K562 (cell line): Measurements from ENCODE around the gene R3HDM2. TPM values are rescaled to one million over a fixed set of nuclear protein-coding genes. Genes with fewer than 3 reads are reported as not detected.
A peak's percentile ranks its signal among the peaks of the same experiment; 100 is the strongest.

Experiments used
- ATAC-seq: fragments of 200-7000 bp; cut with Tn5 transposase; 3 replicates; pipeline ENCODE4 v1.9.1; 2020; ENCODE audit warnings: moderate library complexity
- BruUV-seq: library from RNA; stranded (reverse); fragments of 400-500 nt; replicated peaks from 2 replicates; lab custom pipeline; 2021; lab: Mats Ljungman, UMichigan
- CTCF ChIA-PET: fragments of 300-600 bp; formaldehyde crosslinking; extraction: SDS; loops from one replicate; lab custom pipeline; 2021; ENCODE audit warnings: low intra/inter-chr PET ratio; lab: Yijun Ruan, JAX
- POLR2A ChIA-PET: fragments of 300-600, 350-650 bp; sonication (Branson Sonifier 250); formaldehyde crosslinking; extraction: SDS; loops from one replicate; lab custom pipeline; 2021; ENCODE audit warnings: antibody characterized with exemption, inconsistent platforms; lab: Yijun Ruan, JAX
- DNase-seq, 4 experiments: peaks; one replicate each; pipeline versions ENCODE4 v3.0.0 to v3.0.0-alpha.2; 2011 to 2018; ENCODE audit warnings: low spot score in 3 of 4, mixed read lengths in 3 of 4; ENCODE audit errors: extremely low read depth in 1 of 4
- FAIRE-seq: peaks from 2 replicates; lab custom pipeline; 2011; peaks lifted over from hg19 to GRCh38; lab: Jason Lieb, UNC
- H2AFZ ChIP-seq: 2 replicates; pipeline ENCODE4 v1.6.0; 2011; ENCODE audit warnings: low read depth, low read length, control low read depth, inconsistent platforms
- H3K27ac ChIP-seq: fragments of 200-600 bp; 3 replicates; pipeline ENCODE4 v1.8.0; 2011; ENCODE audit warnings: low read depth, mild to moderate bottlenecking, control low read depth, inconsistent platforms, low read length, moderate library complexity, mixed read lengths; ENCODE audit errors: extremely low read depth
- H3K27me3 ChIP-seq, 2 experiments: fragments of 300-600 bp in 1 of 2; 2 replicates in 1 of 2; 3 replicates in 1 of 2; pipeline versions ENCODE4 v1.6.0 to v1.8.0; 2011; ENCODE audit warnings: inconsistent platforms in 2 of 2, low read length in 2 of 2, mild to moderate bottlenecking in 1 of 2, mixed read lengths in 1 of 2, moderate library complexity in 1 of 2; ENCODE audit not compliant: control insufficient read depth in 2 of 2, insufficient read depth in 2 of 2
- H3K36me3 ChIP-seq: fragments of 300-600 bp; 3 replicates; pipeline ENCODE4 v1.8.0; 2011; ENCODE audit warnings: mild to moderate bottlenecking, low read length, inconsistent platforms; ENCODE audit not compliant: control insufficient read depth, insufficient read depth
- H3K4me1 ChIP-seq, 2 experiments: fragments of 200-600 bp in 1 of 2; replicated peaks in 1 of 2; 2 replicates in 1 of 2; 3 replicates in 1 of 2; pipeline versions ENCODE4 v1.5.1 to v1.8.0; 2011; ENCODE audit warnings: inconsistent platforms in 2 of 2, low read length in 2 of 2, mild to moderate bottlenecking in 1 of 2, mixed read lengths in 1 of 2, moderate library complexity in 1 of 2; ENCODE audit not compliant: control insufficient read depth in 2 of 2, insufficient read depth in 2 of 2
- H3K4me2 ChIP-seq: 2 replicates; pipeline ENCODE4 v1.6.1; 2011; ENCODE audit warnings: low read length, control low read depth, inconsistent platforms, mixed read lengths; ENCODE audit not compliant: insufficient read depth
- H3K4me3 ChIP-seq: fragments of 200-600 bp; sonication (generic), shearing (Covaris generic); 2 replicates; pipeline ENCODE4 v1.5.1; 2016; ENCODE audit warnings: control low read depth, inconsistent platforms
- H3K79me2 ChIP-seq: fragments of 200-600 bp; 3 replicates; pipeline ENCODE4 v1.8.0; 2011; ENCODE audit warnings: low read length, inconsistent platforms; ENCODE audit not compliant: control insufficient read depth, insufficient read depth
- H3K9ac ChIP-seq, 2 experiments: 2 replicates each; pipeline versions ENCODE4 v1.6.0 to v1.6.1; 2011; ENCODE audit warnings: low read depth in 2 of 2, low read length in 2 of 2, control low read depth in 1 of 2, inconsistent platforms in 1 of 2, mild to moderate bottlenecking in 1 of 2, mixed read lengths in 1 of 2; ENCODE audit not compliant: insufficient read depth in 1 of 2
- H3K9me1 ChIP-seq: one replicate; pipeline ENCODE4 v1.6.0; 2011; ENCODE audit warnings: inconsistent platforms, mild to moderate bottlenecking, low read length, moderate library complexity; ENCODE audit not compliant: control insufficient read depth, insufficient read depth
- H3K9me3 ChIP-seq: replicated peaks from 2 replicates; pipeline ENCODE4 v1.5.1; 2011; ENCODE audit warnings: low read depth, low read length, inconsistent platforms; ENCODE audit not compliant: control insufficient read depth, insufficient read depth
- H4K20me1 ChIP-seq: replicated peaks from 2 replicates; pipeline ENCODE4 v1.6.1; 2011; ENCODE audit warnings: low read length, inconsistent platforms, mixed read lengths; ENCODE audit not compliant: control insufficient read depth, insufficient read depth
- ATF3 ChIP-seq, 2 experiments: fragments of 450-650 bp in 1 of 2; sonication (generic) in 1 of 2; formaldehyde crosslinking in 1 of 2; IDR thresholded peaks in 1 of 2; conservative IDR thresholded peaks in 1 of 2; 2 replicates each; pipeline versions ENCODE4 v1.6.1 to v1.8.1; 2016 to 2023; ENCODE audit warnings: mild to moderate bottlenecking in 2 of 2, moderate library complexity in 2 of 2, inconsistent platforms in 1 of 2, missing genetic modification reagents in 1 of 2
- ELF4 ChIP-seq: fragments of 450-650 bp; formaldehyde crosslinking; IDR thresholded peaks from 2 replicates; pipeline ENCODE4 v1.4.0; 2022; ENCODE audit warnings: missing genetic modification characterization
- RFX1 ChIP-seq: fragments of 450-650 bp; IDR thresholded peaks from 2 replicates; pipeline ENCODE4 v1.6.1; 2016; ENCODE audit warnings: mild to moderate bottlenecking, moderate library complexity
- ZNF263 ChIP-seq: sonication (generic); formaldehyde crosslinking; IDR thresholded peaks from 2 replicates; pipeline ENCODE4 v1.8.0; 2022; ENCODE audit warnings: mild to moderate bottlenecking, missing genetic modification reagents, borderline replicate concordance
- WGBS: fragments of 100-300 bp; shearing (Covaris generic); methylation state at CpG from one replicate; pipeline ENCODE4 v1.1.6; 2016; ENCODE audit warnings: low coverage, mixed read lengths; ENCODE audit not compliant: insufficient coverage; ENCODE audit errors: missing lambda C conversion rate; 5-methylcytosine and 5-hydroxymethylcytosine counted together
- in situ Hi-C: fragments of 300-500 bp; cut with MboI; formaldehyde crosslinking; loops from 4 replicates; pipeline ENCODE4 v1.15.0; 2018; ENCODE audit warnings: inconsistent platforms, mixed read lengths
- intact Hi-C: fragments of 100-400 bp; cut with micrococcal nuclease; formaldehyde crosslinking; loops from 2 replicates; pipeline ENCODE4 v1.14.2; 2022
- polyA plus RNA-seq, 8 experiments: library from polyadenylated mRNA; depleted of rRNA in 4 of 8; stranded (reverse) in 5 of 8; unstranded in 3 of 8; fragments of >200 nt; fragmentation: Nextera tagmentation in 2 of 8; fragmentation: Illumina TruSeq in 1 of 8; extraction: Ambion mirVana in 2 of 8; extraction: Trizol in 1 of 8; gene quantifications; 2 replicates each; pipeline versions ENCODE4 v1.2.1 to v1.2.3, GENCODE V29; 2011 to 2014; ENCODE audit warnings: inconsistent platforms in 1 of 8, missing spikeins in 1 of 8
- total RNA-seq, 7 experiments: library from RNA; depleted of rRNA in 6 of 7; stranded (reverse); fragments of >200 nt in 6 of 7; fragmentation: Illumina TruSeq in 2 of 7; extraction: Trizol in 2 of 7; gene quantifications; 2 replicates each; pipeline versions ENCODE4 v1.2.1 to v1.2.3, GENCODE V29; 2011 to 2021; ENCODE audit warnings: low replicate concordance in 1 of 7

Gene R3HDM2
- total and polyA plus RNA-seq, 9 of the 15 experiments (the other 6 are each of a cell fraction or from before 2014, with no cell fraction given), result 3.3 to 18.8 (median 9.0) TPM

GRCh38 chr12:57227315-57228115, 203.3 kb downstream of the R3HDM2 start:
- no TSS peak for BruUV-seq
- intact Hi-C loops (no loop called here), in situ Hi-C loops (no loop called here)
- ChIA-PET CTCF (no interaction called here), POLR2A (interaction anchor here (0.7 to 1.5 kb wide), 7 partner anchors 8 to 162 kb away, joined by 3 to 8 read pairs (median 3); a partner anchor contains a TSS)
- TF ChIP-seq ZNF263 (CRISPR knock-in tag) (peak; percentile 77; the same call in 1 of the 2 replicates), RFX1 (no peak), ATF3 (IDR thresholded peaks at IDR 0.05) (no peak), ATF3 (CRISPR knock-in tag; conservative IDR thresholded peaks at IDR 0.05) (no peak), ELF4 (CRISPR knock-in tag) (0 out of 2 replicates have a peak, but pooled peaks have one; percentile 27)
- FAIRE-seq (no peak), DNase-seq (no peak), ATAC-seq (no peak)
- Histone ChIP-seq H3K4me1 (peaks cover 39 to 60% of the 10 kb centered on the region in 2 experiments), H3K27me3 (no peaks in the 10 kb centered on the region), H2AFZ (peak overlapping the region; percentile 81), H3K27ac (peak overlapping the region; percentile 39; the same call in 1 of the 3 replicates), H3K79me2 (peaks cover 28% of the 10 kb centered on the region), H3K9ac (peak overlapping the region; percentile 59 to 87), H4K20me1 (peaks cover 12% of the 10 kb centered on the region), H3K9me1 (peaks cover 7% of the 10 kb centered on the region), H3K4me2 (peak overlapping the region; percentile 69), H3K9me3 (no peaks in the 10 kb centered on the region), H3K36me3 (peaks cover 20% of the 10 kb centered on the region; the same call in 2 of the 3 replicates), H3K4me3 (peak overlapping the region; percentile 17; the same call in 1 of the 2 replicates)
- 40% methylated on average over 8 of the region's 8 CpGs for WGBS
